ENCODE results near the gene TUBA3E. TPM values are rescaled to one million over a fixed set of nuclear protein-coding genes. Genes with fewer than 3 reads are reported as not detected.
"Not testable (repeated sequence)": the region's sequence is repeated elsewhere in the genome, so short reads cannot be mapped to it uniquely, and the experiment has no call there.

The TUBA3E gene
- total RNA-seq, 1 donor from 2014 or later, result 47.1 TPM

DNA sequence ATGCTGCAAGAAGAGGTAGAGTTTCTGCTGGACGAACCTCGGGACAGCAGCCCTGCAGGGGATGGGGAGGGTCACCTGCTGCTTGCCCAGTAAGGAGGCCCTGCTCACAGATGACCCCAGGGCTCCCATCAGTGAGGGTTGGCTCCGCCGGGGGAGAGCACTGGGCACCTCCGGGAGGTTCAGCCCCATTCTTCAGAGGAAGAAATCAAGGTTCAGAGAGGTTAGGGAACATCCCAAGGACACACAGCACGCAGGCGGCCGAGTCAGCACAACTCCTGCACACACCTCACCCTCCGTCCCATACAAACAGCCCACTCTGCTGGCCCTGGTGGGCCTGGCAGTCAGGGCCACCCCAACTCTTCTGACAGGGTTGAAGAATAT, 41.6 kb downstream of the TUBA3E start:
- H3K27ac ChIP-seq (replicated peaks), result no peak overlapping the region
- peaks cover 10% of the 10 kb centered on the region for H3K4me1 ChIP-seq
- DNase-seq, result peak; percentile 5
- H3K9me3 ChIP-seq (replicated peaks), result no peaks in the 10 kb centered on the region
- no peak overlapping the region for H3K4me3 ChIP-seq
- no peak for TF ChIP-seq CTCF (IDR thresholded peaks at IDR 0.05; ENCODE audit: borderline replicate concordance)
- peaks cover 45% of the 10 kb centered on the region for H3K36me3 ChIP-seq
- H3K27me3 ChIP-seq (ENCODE audit: low read depth), result no peaks in the 10 kb centered on the region
- intact Hi-C loops (cut with micrococcal nuclease), result no loop called here

- H3K4me1 ChIP-seq; H3K9me3 ChIP-seq (replicated peaks); H3K27me3 ChIP-seq (ENCODE audit: low read depth); intact Hi-C loops (cut with micrococcal nuclease); H3K27ac ChIP-seq (replicated peaks); H3K4me3 ChIP-seq: not testable (repeated sequence)
- peak; percentile 74 for TF ChIP-seq CTCF (IDR thresholded peaks at IDR 0.05; ENCODE audit: borderline replicate concordance)
- H3K36me3 ChIP-seq, result peaks cover 45% of the 10 kb centered on the region
- DNase-seq, result peak; percentile 73
These were observed 42.1 kb downstream of the TUBA3E start for GRCh38 chr2:130155956-130156623.

- peak; percentile 12 for DNase-seq
- intact Hi-C loops (cut with micrococcal nuclease), result no loop called here
- H3K4me3 ChIP-seq, result no peak overlapping the region
- H3K9me3 ChIP-seq (replicated peaks), result no peaks in the 10 kb centered on the region
- no peak overlapping the region for H3K27ac ChIP-seq (replicated peaks)
- peaks cover 45% of the 10 kb centered on the region for H3K36me3 ChIP-seq
- H3K4me1 ChIP-seq, result peaks cover 1% of the 10 kb centered on the region
- TF ChIP-seq CTCF (IDR thresholded peaks at IDR 0.05; ENCODE audit: borderline replicate concordance), result no peak
- H3K27me3 ChIP-seq (ENCODE audit: low read depth), result no peaks in the 10 kb centered on the region
These were observed 43.2 kb downstream of the TUBA3E start for GRCh38 chr2:130154773-130155765.

GRCh38 chr2:130154423-130154770, 43.8 kb downstream of the TUBA3E start:
- peaks cover 41% of the 10 kb centered on the region for H3K36me3 ChIP-seq
- H3K4me3 ChIP-seq; intact Hi-C loops (cut with micrococcal nuclease); H3K4me1 ChIP-seq; H3K27ac ChIP-seq (replicated peaks); DNase-seq; H3K27me3 ChIP-seq (ENCODE audit: low read depth); H3K9me3 ChIP-seq (replicated peaks): not testable (repeated sequence)

GRCh38 chr2:130153721-130154422, 44.4 kb downstream of the TUBA3E start:
- DNase-seq; intact Hi-C loops (cut with micrococcal nuclease); H3K4me3 ChIP-seq; H3K27me3 ChIP-seq (ENCODE audit: low read depth); H3K9me3 ChIP-seq (replicated peaks); H3K27ac ChIP-seq (replicated peaks); H3K4me1 ChIP-seq: not testable (repeated sequence)
- H3K36me3 ChIP-seq, result peaks cover 36% of the 10 kb centered on the region

DNA sequence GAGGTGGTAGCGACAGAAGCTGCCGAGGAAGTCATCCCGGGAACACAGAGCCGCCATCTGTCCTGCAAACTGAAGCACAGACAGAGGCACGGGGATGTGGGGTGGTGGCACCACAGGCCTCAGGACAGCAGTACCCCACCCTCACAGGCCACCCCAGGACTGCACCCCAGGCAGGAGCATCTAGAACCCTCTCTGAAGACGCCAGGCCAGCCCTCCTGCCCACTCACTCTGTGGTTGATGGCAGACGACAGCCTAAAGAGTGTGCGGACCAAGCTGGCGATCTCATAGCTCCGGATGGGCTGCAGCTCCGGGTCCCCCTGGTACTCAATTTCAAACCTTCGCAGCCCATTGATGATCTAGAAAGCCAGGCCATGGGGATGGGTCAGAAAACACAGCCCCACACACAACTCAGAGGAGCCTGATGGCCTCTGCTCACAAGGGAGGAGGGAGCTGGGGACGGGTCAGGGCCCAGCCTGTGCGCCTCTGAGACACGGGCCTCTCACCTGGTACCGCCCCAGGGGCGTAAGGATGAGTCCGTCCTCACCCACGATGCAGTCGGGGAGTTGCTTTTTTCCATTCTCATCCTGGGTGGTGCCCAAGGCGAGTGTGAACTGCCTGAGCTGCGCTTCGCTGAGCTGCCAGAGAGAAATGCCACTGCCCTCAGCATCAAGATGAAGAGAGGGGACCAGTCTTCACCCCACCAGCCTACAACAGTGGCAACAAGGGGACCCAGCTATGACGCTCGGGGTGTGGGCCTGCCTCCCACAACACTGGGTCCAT, 45.2 kb downstream of the TUBA3E start:
- intact Hi-C loops (cut with micrococcal nuclease), result no loop called here
- H3K9me3 ChIP-seq (replicated peaks), result no peaks in the 10 kb centered on the region
- H3K27ac ChIP-seq (replicated peaks), result no peak overlapping the region
- H3K27me3 ChIP-seq (ENCODE audit: low read depth), result no peaks in the 10 kb centered on the region
- TF ChIP-seq CTCF (IDR thresholded peaks at IDR 0.05; ENCODE audit: borderline replicate concordance), result no peak
- H3K36me3 ChIP-seq, result peaks cover 34% of the 10 kb centered on the region
- H3K4me3 ChIP-seq, result no peak overlapping the region
- H3K4me1 ChIP-seq, result no peaks in the 10 kb centered on the region
- DNase-seq, result no peak

GRCh38 chr2:130152136-130152815, 46.0 kb downstream of the TUBA3E start:
- H3K4me1 ChIP-seq; intact Hi-C loops (cut with micrococcal nuclease); H3K4me3 ChIP-seq; H3K27ac ChIP-seq (replicated peaks); H3K9me3 ChIP-seq (replicated peaks); H3K27me3 ChIP-seq (ENCODE audit: low read depth); DNase-seq: not testable (repeated sequence)
- H3K36me3 ChIP-seq, result peaks cover 34% of the 10 kb centered on the region

GRCh38 chr2:130151145-130151512, 47.1 kb downstream of the TUBA3E start:
- H3K4me1 ChIP-seq; DNase-seq; H3K27ac ChIP-seq (replicated peaks); H3K27me3 ChIP-seq (ENCODE audit: low read depth); H3K9me3 ChIP-seq (replicated peaks); intact Hi-C loops (cut with micrococcal nuclease); H3K4me3 ChIP-seq: not testable (repeated sequence)
- H3K36me3 ChIP-seq, result peaks cover 34% of the 10 kb centered on the region

Measured in left ventricle myocardium inferior (tissue), 1 donor.